ENCODE data around the gene LMAN1L. TPM values are rescaled to one million over a fixed set of nuclear protein-coding genes. Genes with fewer than 3 reads are reported as not detected.

LMAN1L gene
- total RNA-seq, 1 experiment from 2014 or later, result not detected

- no peak overlapping the region for H2AFZ ChIP-seq (ENCODE audit: low read length)
- H3K27ac ChIP-seq (ENCODE audit: insufficient read length, low read depth, low read length), result no peak overlapping the region
- H3K4me1 Mint-ChIP-seq, result peaks cover 34 to 36% of the 10 kb centered on the region in 2 experiments
- H3K27me3 ChIP-seq (ENCODE audit: insufficient read depth, low read length), result no peaks in the 10 kb centered on the region; the same call in 1 of the 2 replicates
- H3K79me1 ChIP-seq (ENCODE audit: insufficient read depth, low read depth, low read length, poor library complexity, severe bottlenecking), result no peaks in the 10 kb centered on the region
- H3K9me3 ChIP-seq (ENCODE audit: control insufficient read depth, low read depth, low read length), result no peaks in the 10 kb centered on the region
- no peak overlapping the region for H3K4me2 ChIP-seq (ENCODE audit: insufficient read depth, insufficient read length, low read length)
- H3K23me2 ChIP-seq (ENCODE audit: insufficient read length, low read depth, low read length, poor library complexity, severe bottlenecking), result no peaks in the 10 kb centered on the region
- no peak overlapping the region for H2AK5ac ChIP-seq (ENCODE audit: insufficient read length, low read length)
- H3K18ac ChIP-seq (ENCODE audit: insufficient read length, low read depth, low read length), result no peak overlapping the region
- H2BK20ac ChIP-seq (ENCODE audit: low read depth, low read length, poor library complexity, severe bottlenecking), result no peak overlapping the region
- no peak overlapping the region for H3K23ac ChIP-seq (ENCODE audit: insufficient read length, low read depth, low read length)
- WGBS (ENCODE audit: extremely low coverage, insufficient read length, low lambda C conversion rate), result no CpG with 5 or more reads among the region's 1 CpG
- no peaks in the 10 kb centered on the region; a peak in 1 of 5 replicates for H3K9me3 Mint-ChIP-seq
- H3K4me1 ChIP-seq (ENCODE audit: insufficient read depth, low read length), result peaks cover 7% of the 10 kb centered on the region; the same call in 1 of the 2 replicates
- DNase-seq, result no peak
- H3K79me2 ChIP-seq (ENCODE audit: insufficient read depth, low read length), result no peaks in the 10 kb centered on the region
- no peak overlapping the region for H3K14ac ChIP-seq (ENCODE audit: insufficient read depth, low read length)
- no peak overlapping the region for H2BK5ac ChIP-seq (ENCODE audit: insufficient read length, low read length)
- no peak overlapping the region for H3K27ac Mint-ChIP-seq
- no peak overlapping the region for H4K91ac ChIP-seq (ENCODE audit: insufficient read length, low read depth, low read length)
- no peak overlapping the region for H3T11ph ChIP-seq (ENCODE audit: low read length)
- no peak overlapping the region for H2BK12ac ChIP-seq (ENCODE audit: insufficient read length, low read depth, low read length)
- H3K36me3 Mint-ChIP-seq (ENCODE audit: insufficient read depth in 1 of 3, low read depth in 3 of 3), result peaks cover 0 to under 1% (median 0%) of the 10 kb centered on the region in 3 experiments; a peak in 2 of 7 replicates
- no peaks in the 10 kb centered on the region for H3K27me3 Mint-ChIP-seq (ENCODE audit: low read depth)
- no peaks in the 10 kb centered on the region for H4K20me1 ChIP-seq (ENCODE audit: control insufficient read depth, insufficient read depth, insufficient read length)
- H3K56ac ChIP-seq (ENCODE audit: insufficient read length, low read depth, low read length), result no peak overlapping the region
- no peak overlapping the region for H2BK15ac ChIP-seq (ENCODE audit: low read depth, low read length)
- H3K4ac ChIP-seq (ENCODE audit: low read depth, low read length), result no peak overlapping the region
- no peak overlapping the region for H2BK120ac ChIP-seq (ENCODE audit: low read depth, low read length, poor library complexity, severe bottlenecking)
- no peak overlapping the region for H4K8ac ChIP-seq (replicated peaks; ENCODE audit: insufficient read length, low read depth, low read length)
- H3K4me3 Mint-ChIP-seq, result no peak overlapping the region
- H4K5ac ChIP-seq (ENCODE audit: insufficient read length, low read depth, low read length), result no peak overlapping the region
- no peak overlapping the region for H3K9ac ChIP-seq (ENCODE audit: extremely low read depth, insufficient read length, low read length)
- no peak for TF ChIP-seq CTCF (conservative IDR thresholded peaks at IDR 0.05)
These were observed 21.6 kb upstream of the LMAN1L start for GRCh38 chr15:74791007-74791406.

Measured in H9 (cell line).